H9 (cell line): ENCODE measurements around the gene ECSCR. TPM values are rescaled to one million over a fixed set of nuclear protein-coding genes. Genes with fewer than 3 reads are reported as not detected.

Experiments used
- DNase-seq: peaks from one replicate; pipeline ENCODE4 v3.0.0-alpha.2; 2017
- H2AFZ ChIP-seq: one replicate; pipeline ENCODE4 v1.6.1; 2013; ENCODE audit warnings: mild to moderate bottlenecking, low read length, control low read depth, moderate library complexity
- H2AK5ac ChIP-seq: 2 replicates; pipeline ENCODE4 v1.6.1; 2013; ENCODE audit warnings: low read length, control low read depth, mixed read lengths; ENCODE audit not compliant: insufficient read length
- H2BK120ac ChIP-seq: one replicate; pipeline ENCODE4 v1.6.1; 2013; ENCODE audit warnings: low read depth, mild to moderate bottlenecking, low read length, control low read depth, inconsistent platforms; ENCODE audit not compliant: poor library complexity, severe bottlenecking
- H2BK12ac ChIP-seq: 2 replicates; pipeline ENCODE4 v1.6.1; 2013; ENCODE audit warnings: low read length, control low read depth, mixed read lengths, low read depth; ENCODE audit not compliant: insufficient read length
- H2BK15ac ChIP-seq: 2 replicates; pipeline ENCODE4 v1.6.1; 2013; ENCODE audit warnings: low read depth, low read length, control low read depth
- H2BK20ac ChIP-seq: one replicate; pipeline ENCODE4 v1.6.1; 2013; ENCODE audit warnings: low read depth, mild to moderate bottlenecking, low read length, control low read depth, inconsistent platforms; ENCODE audit not compliant: poor library complexity, severe bottlenecking
- H2BK5ac ChIP-seq: 2 replicates; pipeline ENCODE4 v1.6.1; 2013; ENCODE audit warnings: low read length, control low read depth, mixed read lengths; ENCODE audit not compliant: insufficient read length
- H3K14ac ChIP-seq: 2 replicates; pipeline ENCODE4 v1.6.1; 2013; ENCODE audit warnings: low read length, control low read depth; ENCODE audit not compliant: insufficient read depth
- H3K18ac ChIP-seq: 2 replicates; pipeline ENCODE4 v1.6.1; 2013; ENCODE audit warnings: low read depth, mild to moderate bottlenecking, mixed read lengths, low read length, control low read depth; ENCODE audit not compliant: insufficient read length
- H3K23ac ChIP-seq: 2 replicates; pipeline ENCODE4 v1.6.1; 2013; ENCODE audit warnings: low read length, control low read depth, mixed read lengths, low read depth; ENCODE audit not compliant: insufficient read length
- H3K23me2 ChIP-seq: 2 replicates; pipeline ENCODE4 v1.6.1; 2013; ENCODE audit warnings: low read depth, mild to moderate bottlenecking, mixed read lengths, low read length, control low read depth; ENCODE audit not compliant: insufficient read length, poor library complexity, severe bottlenecking
- H3K27ac ChIP-seq: 2 replicates; pipeline ENCODE4 v1.5.1; 2013; ENCODE audit warnings: low read length, control low read depth, mixed read lengths, low read depth; ENCODE audit not compliant: insufficient read length
- H3K27me3 ChIP-seq: 2 replicates; pipeline ENCODE4 v1.6.1; 2013; ENCODE audit warnings: low read length, control low read depth, inconsistent platforms; ENCODE audit not compliant: insufficient read depth
- H3K4ac ChIP-seq: 2 replicates; pipeline ENCODE4 v1.6.1; 2013; ENCODE audit warnings: low read depth, mild to moderate bottlenecking, control low read depth, inconsistent platforms, low read length, moderate library complexity
- H3K4me1 ChIP-seq: 2 replicates; pipeline ENCODE4 v1.6.1; 2013; ENCODE audit warnings: low read length, control low read depth, inconsistent platforms; ENCODE audit not compliant: insufficient read depth
- H3K4me2 ChIP-seq: 2 replicates; pipeline ENCODE4 v1.6.1; 2013; ENCODE audit warnings: low read length, control low read depth, mixed read lengths; ENCODE audit not compliant: insufficient read length, insufficient read depth
- H3K56ac ChIP-seq: 2 replicates; pipeline ENCODE4 v1.6.1; 2013; ENCODE audit warnings: low read depth, mild to moderate bottlenecking, mixed read lengths, low read length, control low read depth; ENCODE audit not compliant: insufficient read length
- H3K79me1 ChIP-seq: 2 replicates; pipeline ENCODE4 v1.6.1; 2013; ENCODE audit warnings: low read depth, mild to moderate bottlenecking, moderate library complexity, low read length, control low read depth, inconsistent platforms; ENCODE audit not compliant: insufficient read depth, poor library complexity, severe bottlenecking
- H3K79me2 ChIP-seq: 2 replicates; pipeline ENCODE4 v1.6.1; 2013; ENCODE audit warnings: low read length, control low read depth, inconsistent platforms; ENCODE audit not compliant: insufficient read depth
- H3K9ac ChIP-seq: 2 replicates; pipeline ENCODE4 v1.6.1; 2013; ENCODE audit warnings: low read length, control low read depth, mixed read lengths; ENCODE audit not compliant: insufficient read length; ENCODE audit errors: extremely low read depth
- H3K9me3 ChIP-seq: one replicate; pipeline ENCODE4 v1.6.1; 2013; ENCODE audit warnings: low read depth, low read length, inconsistent platforms; ENCODE audit not compliant: control insufficient read depth
- H3T11ph ChIP-seq: one replicate; pipeline ENCODE4 v1.6.1; 2013; ENCODE audit warnings: mild to moderate bottlenecking, low read length, control low read depth, inconsistent platforms
- H4K20me1 ChIP-seq: one replicate; pipeline ENCODE4 v1.6.1; 2013; ENCODE audit not compliant: control insufficient read depth, insufficient read length, insufficient read depth
- H4K5ac ChIP-seq: 2 replicates; pipeline ENCODE4 v1.6.1; 2013; ENCODE audit warnings: low read depth, mild to moderate bottlenecking, mixed read lengths, low read length, control low read depth; ENCODE audit not compliant: insufficient read length
- H4K8ac ChIP-seq: replicated peaks from 2 replicates; pipeline ENCODE4 v1.6.1; 2013; ENCODE audit warnings: low read length, control low read depth, mixed read lengths, low read depth; ENCODE audit not compliant: insufficient read length
- H4K91ac ChIP-seq: 2 replicates; pipeline ENCODE4 v1.6.1; 2013; ENCODE audit warnings: low read depth, mild to moderate bottlenecking, moderate library complexity, mixed read lengths, low read length, control low read depth; ENCODE audit not compliant: insufficient read length
- H3K27ac Mint-ChIP-seq, 3 experiments: 2 replicates in 2 of 3; 3 replicates in 1 of 3; pipeline ENCODE4 v1.8.0; 2020 to 2021; ENCODE audit warnings: mixed read lengths in 3 of 3, mild to moderate bottlenecking in 1 of 3, moderate library complexity in 1 of 3
- H3K27me3 Mint-ChIP-seq: 2 replicates; pipeline ENCODE4 v1.8.0; 2021; ENCODE audit warnings: low read depth, mild to moderate bottlenecking, moderate library complexity, mixed read lengths
- H3K36me3 Mint-ChIP-seq, 3 experiments: 2 replicates in 2 of 3; 3 replicates in 1 of 3; pipeline ENCODE4 v1.8.0; 2020 to 2021; ENCODE audit warnings: low read depth in 3 of 3, mixed read lengths in 3 of 3; ENCODE audit not compliant: insufficient read depth in 1 of 3
- H3K4me1 Mint-ChIP-seq, 2 experiments: 2 replicates each; pipeline ENCODE4 v1.8.0; 2020; ENCODE audit warnings: mixed read lengths in 2 of 2
- H3K4me3 Mint-ChIP-seq, 2 experiments: 2 replicates in 1 of 2; 3 replicates in 1 of 2; pipeline ENCODE4 v1.8.0; 2020 to 2021; ENCODE audit warnings: mild to moderate bottlenecking in 2 of 2, mixed read lengths in 2 of 2, moderate library complexity in 1 of 2
- H3K9me3 Mint-ChIP-seq, 2 experiments: 2 replicates in 1 of 2; 3 replicates in 1 of 2; pipeline ENCODE4 v1.8.0; 2020; ENCODE audit warnings: mild to moderate bottlenecking in 2 of 2, mixed read lengths in 2 of 2, moderate library complexity in 1 of 2
- WGBS: extraction: QIAGEN DNeasy Blood & Tissue Kit; methylation state at CpG from one replicate; pipeline ENCODE4 v1.1.7; 2013; ENCODE audit warnings: missing lambda C conversion rate, low lambda C conversion rate, mixed read lengths; ENCODE audit not compliant: insufficient read length; ENCODE audit errors: extremely low coverage; 5-methylcytosine and 5-hydroxymethylcytosine counted together
- total RNA-seq: library from RNA; stranded (reverse); gene quantifications from 2 replicates; pipeline ENCODE4 v1.2.1, GENCODE V29; 2021
- TF ChIP-seq, protein P1 (sequence below): fragments of 200-600 bp; sonication (generic); conservative IDR thresholded peaks from 3 replicates; pipeline ENCODE4 v1.8.0; 2021; ENCODE audit warnings: antibody characterized with exemption, mild to moderate bottlenecking

ECSCR gene
- total RNA-seq, 1 experiment from 2014 or later = 1.6 TPM

- WGBS = no CpG with 5 or more reads among the region's 7 CpGs
- Histone ChIP-seq H3K18ac (no peak overlapping the region), H3K27ac (no peak overlapping the region), H3K14ac (no peak overlapping the region), H4K5ac (no peak overlapping the region), H3K79me1 (no peaks in the 10 kb centered on the region), H4K91ac (no peak overlapping the region), H4K8ac (no peak overlapping the region), H3K23ac (no peak overlapping the region), H3K23me2 (no peaks in the 10 kb centered on the region), H2BK5ac (no peak overlapping the region), H3K4me2 (no peak overlapping the region), H2AFZ (no peak overlapping the region), H2BK15ac (no peak overlapping the region), H3K4ac (no peak overlapping the region), H3K4me1 (peaks cover 18% of the 10 kb centered on the region; the same call in 1 of the 2 replicates), H3T11ph (no peak overlapping the region), H3K79me2 (no peaks in the 10 kb centered on the region), H3K9me3 (no peaks in the 10 kb centered on the region), H2BK20ac (no peak overlapping the region), H2AK5ac (no peak overlapping the region), H3K9ac (no peak overlapping the region), H3K56ac (no peak overlapping the region), H4K20me1 (no peaks in the 10 kb centered on the region), H2BK120ac (no peak overlapping the region), H2BK12ac (no peak overlapping the region), H3K27me3 (no peaks in the 10 kb centered on the region)
- no peak overlapping the region for H3K4me3 Mint-ChIP-seq
- no peaks in the 10 kb centered on the region; a peak in 1 of 5 replicates for H3K9me3 Mint-ChIP-seq
- H3K36me3 Mint-ChIP-seq = no peaks in the 10 kb centered on the region
- no peaks in the 10 kb centered on the region; the same call in 1 of the 2 replicates for H3K27me3 Mint-ChIP-seq
- peak overlapping the region in 1 of 3 experiments; percentile 92; a peak in 1 of 7 replicates for H3K27ac Mint-ChIP-seq
- TF ChIP-seq, protein P1, sequence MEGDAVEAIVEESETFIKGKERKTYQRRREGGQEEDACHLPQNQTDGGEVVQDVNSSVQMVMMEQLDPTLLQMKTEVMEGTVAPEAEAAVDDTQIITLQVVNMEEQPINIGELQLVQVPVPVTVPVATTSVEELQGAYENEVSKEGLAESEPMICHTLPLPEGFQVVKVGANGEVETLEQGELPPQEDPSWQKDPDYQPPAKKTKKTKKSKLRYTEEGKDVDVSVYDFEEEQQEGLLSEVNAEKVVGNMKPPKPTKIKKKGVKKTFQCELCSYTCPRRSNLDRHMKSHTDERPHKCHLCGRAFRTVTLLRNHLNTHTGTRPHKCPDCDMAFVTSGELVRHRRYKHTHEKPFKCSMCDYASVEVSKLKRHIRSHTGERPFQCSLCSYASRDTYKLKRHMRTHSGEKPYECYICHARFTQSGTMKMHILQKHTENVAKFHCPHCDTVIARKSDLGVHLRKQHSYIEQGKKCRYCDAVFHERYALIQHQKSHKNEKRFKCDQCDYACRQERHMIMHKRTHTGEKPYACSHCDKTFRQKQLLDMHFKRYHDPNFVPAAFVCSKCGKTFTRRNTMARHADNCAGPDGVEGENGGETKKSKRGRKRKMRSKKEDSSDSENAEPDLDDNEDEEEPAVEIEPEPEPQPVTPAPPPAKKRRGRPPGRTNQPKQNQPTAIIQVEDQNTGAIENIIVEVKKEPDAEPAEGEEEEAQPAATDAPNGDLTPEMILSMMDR = no peak
- DNase-seq = no peak
- peaks cover 29 to 38% of the 10 kb centered on the region in 2 experiments for H3K4me1 Mint-ChIP-seq
Measured at GRCh38 chr5:139461176-139461575, 1.4 kb downstream of the ECSCR start.
